Stimulated activated CD8-positive, alpha-beta memory T cell treated with anti-CD3 and anti-CD28 coated beads, Interleukin-15, amount 100 ng/mL, for 4 hours (primary cell): ENCODE data around the gene TCF7L2.

Source experiments
- DNase-seq, 2 donors: peaks; one replicate each; pipeline ENCODE4 v3.0.0-alpha.2; 2020; ENCODE audit warnings: low read depth in 2 of 2

Gene TCF7L2

GRCh38 chr10:113000442-113000841 is 50.4 kb downstream of the TCF7L2 start:
- DNase-seq: no peak

GRCh38 chr10:113000876-113001598 is 51.0 kb downstream of the TCF7L2 start:
- DNase-seq: no peak

GRCh38 chr10:113001599-113002448 is 51.8 kb downstream of the TCF7L2 start:
- DNase-seq: no peak

GRCh38 chr10:113002449-113002777 is 52.4 kb downstream of the TCF7L2 start:
- no peak for DNase-seq

GRCh38 chr10:113003052-113003451 is 53.0 kb downstream of the TCF7L2 start:
- DNase-seq: no peak

- DNase-seq: no peak
Observed at GRCh38 chr10:113004069-113004618, 54.1 kb downstream of the TCF7L2 start.

- no peak for DNase-seq
Observed at GRCh38 chr10:113005380-113005779, 55.3 kb downstream of the TCF7L2 start.

GRCh38 chr10:113006656-113007342 is 56.8 kb downstream of the TCF7L2 start:
- DNase-seq: peak; percentile 5 to 9

- peak in 1 of 2 donors; percentile 10 for DNase-seq
Observed at GRCh38 chr10:113007343-113007771, 57.3 kb downstream of the TCF7L2 start.

GRCh38 chr10:113007821-113008220 is 57.8 kb downstream of the TCF7L2 start:
- no peak for DNase-seq

GRCh38 chr10:113011592-113012374 is 61.7 kb downstream of the TCF7L2 start:
- DNase-seq: no peak

GRCh38 chr10:113015201-113015600 is 65.2 kb downstream of the TCF7L2 start:
- no peak for DNase-seq

GRCh38 chr10:113017376-113017775 is 67.3 kb downstream of the TCF7L2 start:
- no peak for DNase-seq

GRCh38 chr10:113018034-113018433 is 68.0 kb downstream of the TCF7L2 start:
- no peak for DNase-seq

- no peak for DNase-seq
Observed at GRCh38 chr10:113019096-113019495, 69.0 kb downstream of the TCF7L2 start.

GRCh38 chr10:113019692-113020474 is 69.8 kb downstream of the TCF7L2 start:
- no peak for DNase-seq

- DNase-seq: no peak
Observed at GRCh38 chr10:113020475-113020753, 70.4 kb downstream of the TCF7L2 start.

GRCh38 chr10:113020838-113021237 is 70.8 kb downstream of the TCF7L2 start:
- no peak for DNase-seq

GRCh38 chr10:113021268-113022040 is 71.4 kb downstream of the TCF7L2 start:
- no peak for DNase-seq

GRCh38 chr10:113022265-113022664 is 72.2 kb downstream of the TCF7L2 start:
- no peak for DNase-seq
